Measurements from ENCODE around the gene COX6A1. TPM values are rescaled to one million over a fixed set of nuclear protein-coding genes. Genes with fewer than 3 reads are reported as not detected.

COX6A1 gene
- total RNA-seq, 1 donor from 2014 or later: 230 TPM

GRCh38 chr12:120406069-120406468 is 31.8 kb upstream of the COX6A1 start:
- H3K4me1 Mint-ChIP-seq: peaks cover 7% of the 10 kb centered on the region
- no peak overlapping the region for H3K4me3 Mint-ChIP-seq
- TF ChIP-seq CTCF (IDR thresholded peaks at IDR 0.05; ENCODE audit: unreplicated experiment): no peak
- H3K27ac Mint-ChIP-seq: peak overlapping the region; percentile 8
- no peak for DNase-seq (ENCODE audit: low spot score in 2 of 2, unreplicated experiment in 2 of 2)
- H3K27me3 Mint-ChIP-seq (ENCODE audit: low read depth): no peaks in the 10 kb centered on the region
- no peaks in the 10 kb centered on the region for H3K36me3 Mint-ChIP-seq
- no peaks in the 10 kb centered on the region for H3K9me3 Mint-ChIP-seq

DNA sequence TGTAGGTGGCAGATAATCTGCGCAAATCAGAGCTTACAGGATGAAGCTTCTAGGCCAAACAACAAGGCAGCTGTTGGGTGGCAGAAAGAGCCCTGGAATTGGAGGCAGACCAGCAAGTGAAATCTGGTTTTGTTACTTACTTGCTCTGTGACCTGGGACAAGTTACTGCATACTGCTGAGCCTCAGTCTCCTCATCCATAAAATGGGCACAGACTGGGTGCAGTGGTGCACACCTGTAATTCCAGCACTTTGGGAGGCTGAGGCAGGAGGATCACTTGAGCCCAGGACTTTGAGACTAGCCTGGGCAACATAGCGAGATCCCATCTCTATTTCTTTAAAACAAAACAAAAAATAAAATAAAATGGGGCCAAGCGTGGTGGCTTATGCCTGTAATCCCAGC is 31.4 kb upstream of the COX6A1 start:
- DNase-seq (ENCODE audit: low spot score in 2 of 2, unreplicated experiment in 2 of 2): no peak
- no peak for TF ChIP-seq CTCF (IDR thresholded peaks at IDR 0.05; ENCODE audit: unreplicated experiment)
- H3K27ac Mint-ChIP-seq: no peak overlapping the region
- no peak overlapping the region for H3K4me3 Mint-ChIP-seq
- no peaks in the 10 kb centered on the region for H3K27me3 Mint-ChIP-seq (ENCODE audit: low read depth)
- H3K4me1 Mint-ChIP-seq: peaks cover 7% of the 10 kb centered on the region
- H3K9me3 Mint-ChIP-seq: no peaks in the 10 kb centered on the region
- H3K36me3 Mint-ChIP-seq: no peaks in the 10 kb centered on the region

DNA sequence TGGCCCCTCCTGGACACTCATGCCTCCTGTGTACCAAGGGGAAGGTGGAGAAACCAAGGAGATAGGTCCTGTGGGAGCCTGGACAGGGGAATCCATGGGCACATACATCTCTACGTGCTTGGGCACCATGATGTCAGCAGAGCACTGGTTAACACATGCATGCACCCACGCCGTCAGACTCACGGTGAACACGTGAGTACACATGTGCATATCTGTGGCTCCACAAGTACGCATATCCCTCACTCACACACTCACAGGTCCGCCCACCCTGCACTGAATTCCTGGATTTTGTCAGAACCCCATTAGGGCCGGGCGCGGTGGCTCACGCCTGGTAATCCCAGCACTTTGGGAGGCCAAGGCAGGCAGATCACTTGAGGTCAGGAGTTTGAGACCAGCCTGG is 29.1 kb upstream of the COX6A1 start:
- no peaks in the 10 kb centered on the region for H3K27me3 Mint-ChIP-seq (ENCODE audit: low read depth)
- no peaks in the 10 kb centered on the region for H3K36me3 Mint-ChIP-seq
- H3K4me3 Mint-ChIP-seq: no peak overlapping the region
- DNase-seq (ENCODE audit: low spot score in 2 of 2, unreplicated experiment in 2 of 2): no peak
- TF ChIP-seq CTCF (IDR thresholded peaks at IDR 0.05; ENCODE audit: unreplicated experiment): no peak
- no peaks in the 10 kb centered on the region for H3K9me3 Mint-ChIP-seq
- peaks cover 7% of the 10 kb centered on the region for H3K4me1 Mint-ChIP-seq
- no peak overlapping the region for H3K27ac Mint-ChIP-seq

DNA sequence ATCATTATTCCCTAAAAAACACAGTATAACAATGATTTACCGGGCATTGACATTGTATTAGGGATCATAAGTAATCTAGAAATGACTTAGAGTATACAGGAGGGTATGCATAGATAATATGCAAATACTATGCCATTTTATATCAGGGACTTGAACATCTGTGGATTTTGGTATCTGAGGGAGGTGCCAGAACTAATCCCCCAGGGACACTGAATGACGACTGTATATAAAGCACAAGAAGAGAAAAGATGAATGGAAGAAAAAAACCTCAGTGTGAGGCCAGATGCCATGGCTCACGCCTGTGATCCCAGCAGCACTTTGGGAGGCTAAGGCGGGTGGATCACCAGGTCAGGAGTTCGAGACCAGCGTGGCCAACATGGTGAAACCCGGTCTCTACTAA is 25.5 kb upstream of the COX6A1 start:
- no peaks in the 10 kb centered on the region for H3K36me3 Mint-ChIP-seq
- DNase-seq (ENCODE audit: low spot score in 2 of 2, unreplicated experiment in 2 of 2): no peak
- no peak for TF ChIP-seq CTCF (IDR thresholded peaks at IDR 0.05; ENCODE audit: unreplicated experiment)
- no peaks in the 10 kb centered on the region for H3K9me3 Mint-ChIP-seq
- H3K27me3 Mint-ChIP-seq (ENCODE audit: low read depth): no peaks in the 10 kb centered on the region
- peak overlapping the region; percentile 68 for H3K27ac Mint-ChIP-seq
- H3K4me3 Mint-ChIP-seq: no peak overlapping the region
- peaks cover 12% of the 10 kb centered on the region for H3K4me1 Mint-ChIP-seq

DNA sequence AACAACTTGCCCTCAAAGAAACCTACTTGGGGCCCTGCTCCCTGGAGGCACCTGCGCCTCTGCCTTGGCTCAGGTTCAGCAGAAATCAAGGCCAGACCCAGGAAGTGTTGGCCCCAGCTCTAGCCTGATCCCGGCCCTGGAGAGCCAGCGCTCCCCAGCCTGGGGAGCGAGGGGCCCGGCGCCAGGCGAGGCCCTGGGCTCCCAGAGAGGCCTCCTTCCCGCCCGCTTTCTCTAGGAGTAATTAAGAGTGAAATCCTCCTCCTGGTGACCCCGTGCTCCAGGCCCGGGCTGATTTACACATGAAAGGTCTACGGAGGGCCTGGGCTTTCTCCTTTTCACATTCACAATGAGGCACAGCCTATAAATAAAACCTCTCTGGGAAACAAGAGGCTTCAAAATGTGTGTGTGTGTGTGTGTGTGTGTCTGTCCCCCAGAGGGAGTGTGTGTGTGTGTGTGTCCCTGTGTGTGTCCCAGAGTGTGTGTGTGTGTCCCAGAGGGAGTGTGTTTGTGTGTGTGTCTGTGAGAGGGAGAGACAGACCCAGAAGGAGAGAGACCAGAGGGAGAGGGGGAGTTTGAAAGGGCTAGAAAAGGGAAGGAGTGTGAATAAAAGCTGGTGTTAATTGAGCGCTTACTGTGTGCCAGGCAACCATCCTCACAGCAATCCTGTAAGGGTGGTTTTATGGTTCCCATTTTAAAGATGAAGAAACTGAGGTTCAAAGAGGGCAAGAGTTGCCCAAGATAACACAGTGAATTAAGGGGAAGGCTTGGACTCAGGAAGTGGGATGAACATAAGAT is 23.8 kb upstream of the COX6A1 start:
- Mint-ChIP-seq H3K9me3 (no peaks in the 10 kb centered on the region), H3K4me1 (peaks cover 12% of the 10 kb centered on the region), H3K27ac (peak overlapping the region; percentile 87), H3K4me3 (no peak overlapping the region), H3K36me3 (no peaks in the 10 kb centered on the region), H3K27me3 (ENCODE audit: low read depth) (no peaks in the 10 kb centered on the region)
- DNase-seq (ENCODE audit: low spot score in 2 of 2, unreplicated experiment in 2 of 2): no peak
- no peak for TF ChIP-seq CTCF (IDR thresholded peaks at IDR 0.05; ENCODE audit: unreplicated experiment)

Data from mesothelial cell of epicardium (in vitro differentiated cells).